Embryonic facial prominence (tissue), 1 donor: Measurements from ENCODE around the gene MGMT.

ENCODE experiments used
- DNase-seq: peaks from one replicate; pipeline ENCODE4 v3.0.0-alpha.2; 2016; ENCODE audit errors: extremely low spot score

The MGMT gene

GRCh38 chr10:129683920-129684319 lies 216.9 kb downstream of the MGMT start:
- DNase-seq: no peak

- no peak for DNase-seq
Measured at GRCh38 chr10:129685271-129685670, 218.2 kb downstream of the MGMT start.

GRCh38 chr10:129689671-129690071 lies 222.6 kb downstream of the MGMT start:
- no peak for DNase-seq

- no peak for DNase-seq
Measured at GRCh38 chr10:129690248-129691070, 223.4 kb downstream of the MGMT start.

GRCh38 chr10:129692695-129693094 lies 225.7 kb downstream of the MGMT start:
- DNase-seq: no peak

GRCh38 chr10:129693382-129693781 lies 226.3 kb downstream of the MGMT start:
- DNase-seq: no peak

GRCh38 chr10:129694184-129694583 lies 227.1 kb downstream of the MGMT start:
- DNase-seq: no peak

- DNase-seq: no peak
Measured at GRCh38 chr10:129694691-129695243, 227.7 kb downstream of the MGMT start.

- DNase-seq: no peak
Measured at GRCh38 chr10:129695671-129696070, 228.6 kb downstream of the MGMT start.

GRCh38 chr10:129696636-129697035 lies 229.6 kb downstream of the MGMT start:
- no peak for DNase-seq

GRCh38 chr10:129697463-129698247 lies 230.6 kb downstream of the MGMT start:
- no peak for DNase-seq

GRCh38 chr10:129699722-129700340 lies 232.8 kb downstream of the MGMT start:
- DNase-seq: no peak

GRCh38 chr10:129702605-129703004 lies 235.6 kb downstream of the MGMT start:
- DNase-seq: no peak

GRCh38 chr10:129703287-129704137 lies 236.5 kb downstream of the MGMT start:
- DNase-seq: no peak

GRCh38 chr10:129704225-129704624 lies 237.2 kb downstream of the MGMT start:
- DNase-seq: no peak

- DNase-seq: no peak
Measured at GRCh38 chr10:129704786-129705525, 237.9 kb downstream of the MGMT start.

GRCh38 chr10:129705676-129706075 lies 238.6 kb downstream of the MGMT start:
- no peak for DNase-seq

GRCh38 chr10:129706081-129706480 lies 239.0 kb downstream of the MGMT start:
- no peak for DNase-seq

GRCh38 chr10:129706523-129706922 lies 239.5 kb downstream of the MGMT start:
- no peak for DNase-seq
